KG1 (cell line): ENCODE results near the gene ENTPD2.
A peak's percentile ranks its signal among the peaks of the same experiment; 100 is the strongest.

Experiments used
- DNase-seq: peaks from one replicate; lab custom pipeline; 2025; lab: John Stamatoyannopoulos, UW

ENTPD2 gene

GRCh38 chr9:137030006-137030405 lies 23.9 kb downstream of the ENTPD2 start:
- peak; percentile 67 for DNase-seq

GRCh38 chr9:137029058-137029936 lies 24.6 kb downstream of the ENTPD2 start:
- peak; percentile 88 for DNase-seq

GRCh38 chr9:137028263-137029057 lies 25.4 kb downstream of the ENTPD2 start:
- peak; percentile 72 for DNase-seq

- no peak for DNase-seq
These were observed 26.2 kb downstream of the ENTPD2 start, which contains the start of gene ABCA2 for GRCh38 chr9:137027369-137028262. Gene ABCA2 (minus strand): TSS chr9:137028237. CDS start chr9:137028140, 97 bp downstream.

GRCh38 chr9:137026828-137027227 lies 27.0 kb downstream of the ENTPD2 start:
- no peak for DNase-seq

- no peak for DNase-seq
These were observed 27.5 kb downstream of the ENTPD2 start for GRCh38 chr9:137026384-137026783.

GRCh38 chr9:137025517-137025966 lies 28.3 kb downstream of the ENTPD2 start:
- no peak for DNase-seq

GRCh38 chr9:137023583-137023991 lies 30.3 kb downstream of the ENTPD2 start:
- no peak for DNase-seq

- no peak for DNase-seq
These were observed 30.7 kb downstream of the ENTPD2 start for GRCh38 chr9:137023157-137023556.

GRCh38 chr9:137022662-137023008 lies 31.2 kb downstream of the ENTPD2 start:
- no peak for DNase-seq

- no peak for DNase-seq
These were observed 31.7 kb downstream of the ENTPD2 start for GRCh38 chr9:137021979-137022661.

GRCh38 chr9:137021568-137021978 lies 32.3 kb downstream of the ENTPD2 start:
- DNase-seq: no peak

- DNase-seq: no peak
These were observed 32.9 kb downstream of the ENTPD2 start for GRCh38 chr9:137020771-137021567.

GRCh38 chr9:137019891-137020683 lies 33.8 kb downstream of the ENTPD2 start:
- no peak for DNase-seq

- DNase-seq: no peak
These were observed 34.9 kb downstream of the ENTPD2 start for GRCh38 chr9:137018761-137019559.

GRCh38 chr9:137017791-137018497 lies 35.9 kb downstream of the ENTPD2 start:
- DNase-seq: no peak

- DNase-seq: no peak
These were observed 36.8 kb downstream of the ENTPD2 start for GRCh38 chr9:137017071-137017470.

- no peak for DNase-seq
These were observed 37.4 kb downstream of the ENTPD2 start for GRCh38 chr9:137016436-137016835.
